Stimulated activated CD4-positive, alpha-beta T cell treated with anti-CD3 and anti-CD28 coated beads, Interleukin-1b, Interleukin-23, amount 100 ng/mL, for 1 hour (primary cell): ENCODE results near the gene SMAD1.
"Not testable (repeated sequence)": the region's sequence is repeated elsewhere in the genome, so short reads cannot be mapped to it uniquely, and the experiment has no call there.

Experiments
- DNase-seq, 2 donors: peaks; one replicate each; pipeline ENCODE4 v3.0.0-alpha.2; 2020; ENCODE audit warnings: low read depth in 2 of 2

Gene SMAD1

GRCh38 chr4:145563293-145563985 lies 81.8 kb downstream of the SMAD1 start:
- DNase-seq: no peak

DNA sequence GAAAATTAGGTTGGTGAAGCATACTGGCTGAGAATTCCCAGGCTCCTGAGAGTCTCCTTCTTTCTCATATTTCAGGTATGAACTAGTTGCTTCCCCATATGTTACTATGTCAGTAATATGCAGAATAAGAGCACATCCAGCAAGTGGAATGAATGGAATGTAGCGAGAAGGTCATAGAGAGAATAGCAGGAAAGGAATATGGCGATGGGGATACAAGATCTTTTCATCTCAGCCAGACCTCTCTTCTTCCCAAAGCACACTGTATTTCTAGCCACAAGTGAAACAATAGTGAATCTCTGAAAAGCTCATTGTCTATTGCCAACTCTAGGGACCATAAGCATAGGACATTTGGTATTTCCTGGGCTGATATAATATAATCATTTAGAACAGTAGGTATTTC lies 82.9 kb downstream of the SMAD1 start:
- DNase-seq: no peak

GRCh38 chr4:145565328-145565727 lies 83.7 kb downstream of the SMAD1 start:
- no peak for DNase-seq

- no peak for DNase-seq
Observed at GRCh38 chr4:145566086-145566708, 84.5 kb downstream of the SMAD1 start.

DNA sequence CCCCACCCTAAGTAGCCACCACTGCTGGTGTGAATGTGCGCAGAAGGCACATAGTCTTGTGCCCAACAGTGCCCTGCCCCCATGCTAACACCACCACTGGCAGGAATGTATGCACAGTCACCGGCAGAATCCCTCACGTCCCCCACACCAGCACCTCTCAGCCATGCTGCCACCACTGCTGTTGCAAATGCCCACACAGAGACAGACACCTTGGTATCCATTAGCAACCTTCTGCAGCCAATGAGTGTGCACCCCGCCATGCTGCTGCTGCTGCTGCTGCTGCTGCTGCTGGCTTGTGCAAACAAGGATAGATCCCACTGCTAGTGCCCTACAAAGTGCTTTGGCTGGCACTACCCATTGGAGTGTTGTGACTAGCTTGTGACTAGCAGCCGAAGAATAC lies 85.1 kb downstream of the SMAD1 start:
- no peak for DNase-seq

- no peak for DNase-seq
Observed at GRCh38 chr4:145567516-145567915, 85.9 kb downstream of the SMAD1 start.

- not testable (repeated sequence) for DNase-seq
Observed at GRCh38 chr4:145574546-145574945, 92.9 kb downstream of the SMAD1 start.

DNA sequence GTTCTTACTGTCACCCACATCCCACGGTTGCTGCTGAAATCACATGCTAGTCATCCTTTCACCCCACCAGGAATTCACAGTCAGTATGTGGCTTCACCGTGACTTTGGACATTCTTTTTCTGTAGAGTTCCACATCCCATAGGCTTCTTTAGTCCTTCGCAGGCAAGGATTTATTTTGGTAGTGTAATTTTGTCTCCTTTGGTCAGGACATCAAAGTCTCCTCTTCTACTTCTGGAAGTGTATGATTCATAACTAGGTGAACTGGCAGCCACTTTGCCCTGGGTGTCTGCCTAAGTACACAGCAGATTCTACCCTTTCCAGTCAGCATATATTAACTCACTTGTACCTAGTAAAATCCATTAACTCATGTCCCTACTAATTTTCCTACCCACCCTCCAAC lies 99.3 kb downstream of the SMAD1 start:
- DNase-seq: no peak

GRCh38 chr4:145583191-145584055 lies 101.8 kb downstream of the SMAD1 start:
- DNase-seq: no peak

DNA sequence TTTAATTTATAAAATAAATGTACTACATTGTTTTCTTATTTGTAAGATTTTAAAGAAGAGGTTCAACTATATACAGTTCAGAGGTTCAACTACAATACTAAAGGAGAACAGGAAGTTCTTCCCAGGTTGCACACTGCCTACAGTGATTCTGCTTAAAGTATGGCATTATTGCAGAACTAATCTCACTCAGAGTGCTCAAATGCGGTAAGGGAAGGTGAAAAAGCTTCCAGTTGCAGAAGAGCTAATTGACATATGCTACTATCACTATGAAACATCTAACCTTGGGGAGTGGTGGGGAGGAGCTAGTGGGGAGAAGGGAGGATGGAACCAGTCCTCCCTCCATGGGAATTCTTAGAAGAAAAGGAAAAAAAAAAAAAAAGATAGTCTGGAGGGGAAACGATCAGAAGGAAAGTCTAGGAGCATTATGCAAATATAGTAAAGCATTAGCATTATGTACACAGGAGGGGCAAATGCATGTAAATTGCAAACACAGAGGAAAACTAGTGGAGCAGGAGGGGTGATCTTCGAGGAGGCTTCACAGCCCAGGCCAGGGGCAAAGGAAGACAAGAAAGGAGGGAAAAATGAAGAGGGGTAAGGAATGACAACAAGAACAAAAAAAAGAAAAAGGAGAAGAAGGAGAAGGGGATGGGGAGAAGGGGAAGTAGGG lies 105.6 kb downstream of the SMAD1 start:
- DNase-seq: no peak

DNA sequence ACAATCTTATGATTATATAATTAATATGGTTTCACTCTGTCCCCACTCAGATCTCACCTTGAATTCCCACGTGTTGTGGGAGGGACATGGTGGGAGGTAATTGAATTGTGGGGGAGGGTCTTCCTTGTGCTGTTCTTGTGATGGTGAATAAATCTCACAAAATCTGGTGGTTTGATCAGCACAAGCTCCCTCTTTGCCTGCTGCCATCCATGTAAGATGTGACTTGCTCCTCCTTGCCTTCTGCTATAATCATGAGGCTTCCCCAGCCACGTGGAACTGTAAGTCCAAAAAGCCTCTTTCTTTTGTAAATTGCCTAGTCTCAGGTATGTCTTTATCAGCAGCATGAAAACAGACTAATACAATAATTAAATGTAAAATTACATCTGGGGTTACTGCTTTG lies 107.7 kb downstream of the SMAD1 start:
- not testable (repeated sequence) for DNase-seq

DNA sequence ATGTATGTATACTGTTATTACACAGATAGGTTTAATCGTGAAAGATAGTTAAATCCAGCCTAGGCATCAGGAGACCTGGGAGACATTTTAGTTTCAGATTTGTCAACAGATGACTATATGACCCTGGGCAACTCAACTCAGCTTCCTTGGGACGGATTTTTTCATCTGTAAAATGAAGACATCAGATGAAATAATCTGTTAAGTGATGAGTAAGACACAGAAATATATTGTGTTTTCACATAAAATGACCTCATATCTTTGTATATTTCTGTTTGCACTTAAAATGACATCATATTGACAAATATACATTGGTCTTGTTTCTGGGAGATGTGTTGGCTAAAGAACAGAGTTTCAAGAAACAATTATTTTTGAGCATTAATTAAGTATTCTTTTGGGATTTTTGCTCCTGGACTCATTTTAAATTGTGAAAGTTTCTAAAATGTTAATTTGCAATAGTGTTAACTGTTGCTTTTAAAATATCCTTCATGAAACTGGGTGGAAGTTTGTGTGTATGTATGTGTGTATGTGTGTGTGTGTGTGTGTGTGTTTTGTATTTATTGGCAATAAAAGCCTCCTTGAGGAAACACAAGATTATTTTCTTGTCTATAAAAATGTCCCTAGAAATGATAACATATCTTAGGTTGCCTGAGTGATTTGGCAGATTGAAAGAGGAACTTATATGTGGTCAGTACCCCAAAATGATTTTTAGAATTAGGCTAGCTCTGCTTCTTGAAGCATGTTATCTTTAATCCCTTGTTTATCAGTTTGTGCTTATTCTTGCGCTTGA lies 108.5 kb downstream of the SMAD1 start:
- DNase-seq: no peak

GRCh38 chr4:145602129-145602760 lies 120.6 kb downstream of the SMAD1 start:
- no peak for DNase-seq

DNA sequence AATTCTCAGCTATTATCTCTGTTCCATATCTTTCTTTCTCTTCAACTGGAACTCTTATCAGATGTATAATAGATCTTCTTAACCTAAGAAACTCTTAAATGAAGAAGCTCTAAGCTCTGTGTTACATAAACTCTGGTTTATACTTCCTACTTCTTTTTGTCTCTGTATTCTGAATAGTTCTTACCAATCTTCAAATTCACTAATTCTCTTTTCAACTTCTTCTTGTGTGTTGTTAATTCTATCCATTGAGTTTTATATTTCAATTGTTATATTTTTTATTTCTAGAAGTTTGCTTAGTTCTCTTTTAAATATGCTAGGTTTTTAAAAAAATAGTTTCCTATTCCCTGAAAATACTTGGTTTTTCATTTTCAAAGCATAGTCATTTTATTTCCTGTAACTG lies 124.3 kb downstream of the SMAD1 start:
- no peak for DNase-seq
